Activated CD4-positive, alpha-beta T cell treated with anti-CD3 and anti-CD28 coated beads, Interleukin-2, amount 50 U/mL, for 4 hours (primary cell): Measurements from ENCODE around the gene LIX1.
"Not testable (repeated sequence)": the region's sequence is repeated elsewhere in the genome, so short reads cannot be mapped to it uniquely, and the experiment has no call there.

Experiments used
- DNase-seq, 2 experiments: peaks; one replicate each; pipeline ENCODE4 v3.0.0-alpha.2; 2020

The LIX1 gene

GRCh38 chr5:97100476-97100875, 41.9 kb downstream of the LIX1 start:
- no peak for DNase-seq

GRCh38 chr5:97098922-97099321, 43.5 kb downstream of the LIX1 start:
- DNase-seq: no peak

GRCh38 chr5:97097326-97098230, 44.8 kb downstream of the LIX1 start:
- no peak for DNase-seq

- no peak for DNase-seq
These were observed 45.6 kb downstream of the LIX1 start for GRCh38 chr5:97096846-97097245.

GRCh38 chr5:97096191-97096590, 46.2 kb downstream of the LIX1 start:
- DNase-seq: no peak

GRCh38 chr5:97095318-97095732, 47.1 kb downstream of the LIX1 start:
- DNase-seq: no peak

- DNase-seq: no peak
These were observed 47.7 kb downstream of the LIX1 start for GRCh38 chr5:97094579-97095317.

- no peak for DNase-seq
These were observed 49.2 kb downstream of the LIX1 start for GRCh38 chr5:97093193-97093592.

GRCh38 chr5:97090944-97091343, 51.5 kb downstream of the LIX1 start:
- DNase-seq: no peak

- no peak for DNase-seq
These were observed 53.1 kb downstream of the LIX1 start for GRCh38 chr5:97089149-97089801.

- DNase-seq: no peak
These were observed 53.6 kb downstream of the LIX1 start for GRCh38 chr5:97088774-97089148.

GRCh38 chr5:97087138-97087537, 55.3 kb downstream of the LIX1 start:
- no peak for DNase-seq

GRCh38 chr5:97085459-97086181, 56.8 kb downstream of the LIX1 start:
- DNase-seq: no peak

- not testable (repeated sequence) for DNase-seq
These were observed 57.5 kb downstream of the LIX1 start for GRCh38 chr5:97084782-97085458.

GRCh38 chr5:97078958-97079743, 63.3 kb downstream of the LIX1 start:
- no peak for DNase-seq

- no peak for DNase-seq
These were observed 65.2 kb downstream of the LIX1 start for GRCh38 chr5:97077246-97077645.

- no peak for DNase-seq
These were observed 66.3 kb downstream of the LIX1 start for GRCh38 chr5:97076098-97076497.

- no peak for DNase-seq
These were observed 66.8 kb downstream of the LIX1 start for GRCh38 chr5:97075649-97076048.

- DNase-seq: no peak
These were observed 67.4 kb downstream of the LIX1 start for GRCh38 chr5:97074859-97075489.

GRCh38 chr5:97073420-97073819, 69.0 kb downstream of the LIX1 start:
- no peak for DNase-seq

GRCh38 chr5:97072696-97073095, 69.7 kb downstream of the LIX1 start:
- no peak for DNase-seq
